GM19395 (cell line): ENCODE data around the gene TMEM205.

Source experiments
- ATAC-seq: cut with Tn5 transposase; IDR thresholded peaks from one replicate; pipeline ENCODE4 v1.9.1; 2021; ENCODE audit warnings: mild to moderate bottlenecking, moderate library complexity; ENCODE audit not compliant: unreplicated experiment

The TMEM205 gene

DNA sequence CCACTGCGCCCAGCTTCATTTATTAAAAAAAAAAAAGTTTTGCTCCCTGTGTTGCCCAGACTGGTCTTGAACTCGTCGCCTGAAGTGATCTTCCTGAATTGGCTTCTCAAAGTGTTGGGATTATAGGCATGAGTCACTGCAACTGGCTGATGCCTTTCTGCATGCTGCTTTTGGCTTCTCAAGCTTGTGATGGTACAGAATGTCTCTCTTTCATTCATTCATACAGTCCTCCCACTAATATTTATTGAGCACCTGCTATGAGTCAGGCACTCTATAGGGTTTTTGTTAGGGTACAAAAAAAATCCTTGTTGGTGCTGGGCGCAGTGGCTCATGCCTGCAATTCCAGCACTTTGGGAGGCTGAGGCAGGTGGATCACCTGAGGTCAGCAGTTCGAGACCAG is 41.1 kb downstream of the TMEM205 start:
- no peak for ATAC-seq

DNA sequence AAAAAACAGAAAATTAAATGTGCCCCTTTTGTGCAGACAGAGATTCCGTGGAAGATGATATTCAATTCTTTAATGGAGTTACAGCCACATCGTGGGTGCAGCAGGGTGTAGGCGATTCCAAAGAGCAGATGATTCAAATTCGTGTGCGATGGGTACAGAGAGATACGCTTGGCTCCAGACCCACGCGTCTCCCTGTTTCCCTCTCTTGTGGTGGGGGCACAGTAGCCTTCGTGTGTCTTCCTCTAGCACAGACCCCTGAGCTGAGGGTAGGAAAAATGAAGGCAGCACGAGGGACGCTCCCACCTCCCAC is 45.3 kb downstream of the TMEM205 start:
- no peak for ATAC-seq

DNA sequence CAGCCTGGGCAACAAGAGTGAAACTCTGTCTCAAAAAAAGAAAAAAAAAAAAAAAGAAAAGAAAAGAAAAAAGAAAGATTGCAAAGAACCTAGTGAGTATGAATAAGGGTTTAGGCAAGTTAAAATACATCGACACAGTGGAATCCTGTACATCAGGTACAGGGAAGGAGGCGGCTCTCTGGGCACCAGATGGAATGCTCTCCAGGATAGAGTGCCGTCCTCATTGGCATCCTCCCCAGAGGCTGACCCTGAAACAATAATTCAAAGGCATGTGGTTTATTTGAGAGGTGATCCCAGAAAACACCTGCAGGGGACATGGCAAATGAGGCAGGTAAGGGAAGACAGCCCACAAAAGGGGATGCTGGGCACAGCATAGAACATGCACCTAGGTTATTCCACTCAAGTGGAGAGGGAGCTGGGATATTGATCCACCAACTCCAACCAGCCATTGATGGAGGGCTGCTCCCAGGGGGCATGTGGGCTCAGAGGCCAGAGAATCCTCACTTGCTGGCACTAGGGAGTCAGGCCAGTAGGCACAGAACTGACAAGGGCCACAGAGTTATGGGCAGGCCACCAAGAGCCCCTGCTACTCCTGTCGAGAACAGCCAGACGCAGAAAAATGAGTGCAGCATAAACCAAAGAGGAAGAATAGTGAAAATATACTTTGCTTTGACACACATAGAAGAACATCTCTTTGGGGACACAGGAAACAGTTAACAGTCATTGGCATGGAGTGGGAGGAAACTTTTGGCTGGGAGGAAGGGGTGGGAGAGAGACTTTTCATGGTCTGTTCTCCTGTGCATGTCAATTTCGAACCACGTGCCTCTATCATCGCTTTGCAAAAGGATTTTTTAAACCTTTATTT is 45.9 kb downstream of the TMEM205 start:
- no peak for ATAC-seq

DNA sequence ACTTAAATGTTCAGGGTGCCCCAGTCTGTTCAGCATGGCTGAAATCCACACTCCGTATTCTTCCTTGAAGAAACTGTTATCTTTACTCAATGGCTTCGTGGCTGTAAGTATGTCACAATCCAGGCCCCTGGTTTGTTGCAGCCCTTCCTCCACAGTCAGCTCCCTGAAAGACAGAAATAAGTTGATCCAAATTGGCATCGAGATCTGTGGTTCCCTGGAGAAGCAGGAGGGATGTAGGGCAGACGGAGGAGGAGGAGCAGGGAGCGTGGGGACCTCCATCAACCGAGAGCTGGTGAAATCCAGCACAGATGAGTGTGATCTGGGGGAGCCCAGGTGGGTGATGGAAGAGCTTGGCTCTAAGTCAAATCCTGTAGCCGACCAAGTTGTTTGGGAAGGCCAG is 49.8 kb downstream of the TMEM205 start:
- no peak for ATAC-seq

DNA sequence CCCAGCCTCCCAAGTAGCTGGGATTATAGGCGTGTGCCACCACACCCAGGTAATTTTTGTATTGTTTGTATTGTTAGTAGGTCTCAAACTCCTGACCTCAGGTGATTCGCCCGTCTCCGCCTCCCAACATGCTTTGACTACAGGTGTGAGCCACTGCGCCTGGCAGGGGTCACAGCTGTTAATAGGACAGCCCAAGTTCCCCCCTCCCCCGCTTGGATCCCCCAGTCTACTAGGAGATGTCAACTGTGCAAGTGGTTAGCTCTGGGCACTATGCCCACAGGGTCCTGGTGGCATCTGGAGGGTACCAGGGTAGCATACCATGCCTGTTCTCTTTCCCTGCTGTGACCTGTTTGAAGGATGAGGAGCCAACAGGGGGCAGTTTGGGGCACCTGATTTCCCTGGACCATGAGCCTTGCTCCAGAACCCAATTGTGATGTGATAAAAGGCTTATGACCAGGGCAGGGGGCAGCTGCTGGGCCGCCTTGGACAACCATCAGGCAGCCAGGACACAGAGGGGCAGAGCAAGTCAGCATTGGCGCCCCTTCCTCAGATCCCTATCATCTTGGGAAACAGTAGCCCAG is 50.3 kb downstream of the TMEM205 start, which contains the start of gene TSPAN16:
Gene TSPAN16 (plus strand): TSS at position 496 of the 581 bp plus-strand sequence. CDS start 138 bp downstream, outside the sequence.
- ATAC-seq, result no peak

DNA sequence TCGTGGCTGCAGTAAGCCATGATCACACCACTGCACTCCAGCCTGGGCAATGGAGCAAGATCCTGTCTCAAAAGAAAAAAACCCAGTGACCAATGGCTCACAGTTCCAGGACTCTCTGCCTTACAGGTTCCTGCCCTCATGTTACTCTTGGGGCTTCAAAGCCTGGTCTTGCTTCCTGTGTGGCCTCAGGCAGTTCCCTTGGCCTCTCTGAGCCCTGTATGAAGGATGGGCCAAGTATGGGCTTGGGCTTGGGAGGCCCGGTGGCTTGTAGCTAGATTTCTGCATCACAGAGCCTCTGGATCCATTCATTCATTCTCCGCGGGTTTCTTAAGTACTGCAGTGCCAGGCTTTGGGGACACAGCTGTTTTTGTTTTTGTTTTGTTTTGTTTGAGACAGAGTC is 50.9 kb downstream of the TMEM205 start:
- no peak for ATAC-seq

DNA sequence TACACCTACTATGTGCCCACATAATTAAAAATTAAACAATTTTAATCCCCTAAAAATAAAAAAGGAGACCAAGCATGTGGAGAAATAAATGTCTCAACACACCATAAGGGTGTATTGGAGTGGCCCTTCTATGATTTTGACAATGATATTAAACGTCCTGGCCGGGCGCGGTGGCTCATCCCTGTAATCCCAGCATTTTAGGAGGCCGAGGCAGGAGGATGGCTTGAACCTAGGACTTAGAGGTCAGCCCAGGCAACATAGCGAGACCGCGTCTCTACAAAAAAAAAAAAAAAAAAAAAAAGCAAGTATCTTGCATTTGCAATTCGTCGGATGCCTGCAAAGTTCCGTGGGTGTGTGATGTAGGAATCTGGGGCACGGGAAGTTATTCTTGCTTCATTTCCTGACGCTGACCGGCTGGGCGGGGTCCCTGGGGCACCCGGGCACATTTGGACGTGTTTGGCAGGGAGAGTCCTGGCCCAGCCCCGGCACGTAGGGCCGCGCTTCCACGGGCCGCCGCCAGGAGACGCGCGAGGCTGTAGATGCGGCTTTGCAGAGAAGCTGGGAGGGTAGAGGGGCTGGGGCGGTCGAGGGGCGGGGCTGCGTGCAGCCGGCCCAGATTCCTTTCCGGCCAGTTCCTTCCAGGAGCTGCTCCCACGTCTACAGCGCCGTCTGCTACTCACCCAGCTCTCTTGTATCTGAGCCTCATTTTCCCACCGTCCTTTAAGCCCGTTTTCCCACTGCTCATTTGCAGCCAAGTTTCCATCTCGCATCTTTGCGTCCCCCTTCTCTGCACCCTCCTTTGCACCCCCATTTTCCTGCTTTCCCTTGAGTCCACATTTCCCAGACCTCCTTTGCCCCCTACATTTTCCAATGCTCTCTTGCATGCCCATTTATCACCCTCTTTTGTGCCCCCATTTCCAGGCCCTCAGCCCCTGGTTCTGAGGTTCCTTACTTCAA is 52.4 kb downstream of the TMEM205 start:
- ATAC-seq, result no peak
